NCI-H748 (cell line): ENCODE results near the gene CERS5.

Experiments
- DNase-seq: peaks from one replicate; lab custom pipeline; 2025; ENCODE audit not compliant: unreplicated experiment; lab: John Stamatoyannopoulos, UW

Gene CERS5

DNA sequence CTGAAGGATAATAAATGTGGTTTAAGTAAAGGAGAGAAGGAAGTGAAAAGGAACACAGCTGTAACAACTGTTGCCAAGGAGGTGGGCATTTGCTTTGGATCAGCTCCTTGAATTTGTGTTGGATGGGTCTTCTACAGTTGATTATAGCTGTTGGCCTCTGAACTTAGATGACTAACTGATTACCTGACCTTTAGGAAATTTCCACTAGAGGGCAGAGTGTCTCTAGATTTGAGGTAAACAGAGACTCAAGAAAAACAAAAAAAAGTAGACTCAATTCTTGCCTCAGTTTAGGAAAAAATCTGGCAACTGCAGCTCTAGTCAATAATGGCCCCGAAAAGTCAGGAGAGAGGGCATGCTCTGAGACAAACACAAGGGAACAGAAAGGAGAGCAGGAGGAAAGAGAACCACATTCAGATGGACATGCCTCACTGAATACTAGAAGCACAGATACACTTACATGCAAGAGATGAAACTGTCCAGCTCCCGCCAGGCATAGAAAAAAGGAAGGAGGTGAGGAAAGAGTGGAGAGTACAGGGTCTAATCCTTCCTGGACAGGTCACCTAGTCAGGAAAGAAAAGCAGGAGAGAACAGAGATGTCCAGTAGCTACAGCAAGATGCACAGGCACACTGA, 34.5 kb downstream of the CERS5 start:
- DNase-seq, result no peak

DNA sequence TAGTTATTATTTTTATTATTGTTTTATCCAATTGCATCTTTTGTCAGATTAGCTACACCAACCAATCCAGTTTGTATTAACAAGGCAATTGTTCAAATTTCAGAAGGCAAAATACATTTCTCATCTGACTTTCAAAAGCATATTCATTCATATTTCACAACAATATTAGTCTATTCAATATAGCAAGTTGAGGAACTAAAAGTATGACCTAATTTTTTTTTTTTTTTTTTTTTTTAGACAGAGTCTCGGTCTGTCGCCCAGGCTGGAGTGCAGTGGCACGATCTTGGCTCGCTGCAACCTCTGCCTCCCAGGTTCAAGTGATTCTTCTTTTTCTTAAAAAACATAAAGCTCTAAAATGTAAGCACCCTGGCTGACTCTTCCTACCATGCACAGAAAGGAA, 37.9 kb downstream of the CERS5 start:
- DNase-seq, result no peak

DNA sequence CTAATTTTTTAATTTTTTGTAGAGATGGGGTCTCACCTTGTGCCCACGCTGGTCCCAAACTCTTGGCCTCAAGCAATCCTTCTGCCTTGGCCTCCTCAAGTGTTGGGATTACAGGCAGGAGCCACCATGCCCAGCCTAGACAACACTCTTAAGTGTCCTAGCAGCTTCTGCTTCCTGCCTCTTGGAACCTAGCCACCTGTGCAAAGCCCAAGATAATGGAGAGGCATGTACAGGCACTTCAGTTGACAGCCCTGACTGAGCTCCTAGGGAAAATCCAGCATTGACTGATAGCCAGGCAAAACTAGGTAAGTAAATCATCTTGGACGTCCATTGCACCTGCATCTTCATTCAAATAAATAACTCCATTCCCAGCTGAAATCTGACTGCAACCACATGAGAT, 39.6 kb downstream of the CERS5 start:
- DNase-seq, result no peak

DNA sequence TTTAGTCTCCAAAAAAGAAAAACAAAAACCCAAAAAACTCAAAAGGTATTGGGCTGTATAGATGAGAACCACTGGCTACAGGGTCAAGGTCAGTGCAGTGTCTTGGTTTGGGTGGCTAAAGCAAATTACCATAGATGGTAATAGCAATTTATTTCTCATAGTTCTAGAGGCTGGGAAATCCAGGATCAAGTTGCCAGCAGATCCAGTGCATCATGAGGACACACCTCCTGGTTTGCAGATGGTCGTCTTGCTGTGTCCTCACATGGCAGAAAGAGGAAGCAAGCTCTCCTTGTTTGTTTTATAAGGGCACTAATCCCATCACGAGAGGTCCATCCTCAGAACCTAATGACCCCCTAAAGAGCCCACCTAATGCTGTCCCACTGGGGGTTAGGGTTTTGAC, 44.0 kb downstream of the CERS5 start:
- no peak for DNase-seq

DNA sequence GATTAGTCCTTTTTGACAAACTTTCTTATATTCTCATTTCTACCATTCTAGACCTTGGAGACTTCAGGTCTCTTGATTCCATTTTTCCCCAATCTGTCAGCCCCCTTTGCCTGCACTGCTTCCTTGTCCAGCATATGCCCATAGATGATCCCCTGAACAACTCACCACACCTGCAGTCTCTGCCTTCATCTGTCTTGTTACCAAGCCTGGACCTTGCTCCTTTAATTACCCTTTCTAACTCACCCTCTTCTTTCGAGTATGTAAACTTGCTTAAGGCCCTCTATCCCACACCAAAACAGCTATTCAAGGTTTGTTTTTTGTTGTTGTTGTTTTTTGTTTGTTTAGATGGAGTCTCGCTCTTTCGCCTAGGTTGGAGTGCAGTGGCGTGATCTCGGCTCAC, 45.5 kb downstream of the CERS5 start:
- DNase-seq, result no peak

DNA sequence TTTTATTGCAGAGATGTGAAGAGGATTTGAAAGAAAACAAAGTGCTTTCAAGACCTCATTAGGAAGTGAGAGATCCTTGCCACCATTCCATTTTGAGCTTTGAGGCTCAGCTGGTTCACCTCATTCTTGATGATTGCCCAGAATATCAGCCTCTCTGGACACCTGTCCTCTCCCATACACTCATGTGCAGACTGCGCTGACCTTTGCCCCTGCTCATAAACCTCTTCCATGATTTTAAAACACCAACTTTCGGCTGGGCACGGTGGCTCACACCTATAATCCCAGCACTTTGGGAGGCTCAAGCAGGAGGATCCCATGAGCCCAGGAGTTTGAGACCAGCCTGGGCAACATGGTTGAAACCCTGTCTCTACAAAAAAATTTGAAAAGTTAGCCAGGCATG, 46.2 kb downstream of the CERS5 start:
- DNase-seq, result no peak

DNA sequence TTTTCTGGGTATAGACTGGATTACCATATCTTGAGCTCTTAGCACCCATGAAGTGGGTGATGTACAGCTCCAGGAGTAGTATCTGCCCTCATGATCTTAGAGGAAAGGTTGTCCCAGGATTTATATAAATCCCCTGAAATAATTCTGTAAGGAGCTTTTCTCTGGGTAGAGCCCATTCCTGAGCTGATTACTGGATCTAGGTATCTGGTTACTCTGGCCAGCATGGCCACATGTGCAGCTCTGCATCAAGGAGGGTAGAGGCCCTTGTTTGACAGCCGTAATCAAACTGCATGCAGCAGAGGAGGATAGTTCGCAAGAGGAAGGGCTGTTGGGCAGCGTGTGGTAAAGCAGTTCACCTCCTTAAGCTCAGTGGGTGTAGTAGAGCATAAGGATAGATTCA, 46.6 kb downstream of the CERS5 start:
- no peak for DNase-seq

DNA sequence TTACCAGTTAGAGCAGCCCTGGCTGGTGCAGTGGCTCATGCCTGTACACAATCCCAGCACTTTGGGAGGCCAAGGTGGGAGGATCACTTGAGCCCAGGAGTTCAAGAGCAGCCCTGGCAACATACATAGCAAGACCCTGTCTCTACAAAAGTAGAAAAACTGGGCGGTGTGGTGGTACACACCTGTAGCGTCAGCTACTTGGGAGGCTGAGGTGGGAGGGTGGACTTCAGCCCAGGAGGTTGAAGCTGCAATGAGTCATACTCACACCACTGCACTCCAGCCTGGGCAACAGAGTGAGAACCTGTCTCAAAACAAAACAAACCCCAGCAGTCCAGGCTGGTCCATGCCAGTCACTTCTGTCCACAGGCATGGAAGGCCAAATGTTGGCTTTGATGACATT, 47.8 kb downstream of the CERS5 start:
- DNase-seq, result no peak

DNA sequence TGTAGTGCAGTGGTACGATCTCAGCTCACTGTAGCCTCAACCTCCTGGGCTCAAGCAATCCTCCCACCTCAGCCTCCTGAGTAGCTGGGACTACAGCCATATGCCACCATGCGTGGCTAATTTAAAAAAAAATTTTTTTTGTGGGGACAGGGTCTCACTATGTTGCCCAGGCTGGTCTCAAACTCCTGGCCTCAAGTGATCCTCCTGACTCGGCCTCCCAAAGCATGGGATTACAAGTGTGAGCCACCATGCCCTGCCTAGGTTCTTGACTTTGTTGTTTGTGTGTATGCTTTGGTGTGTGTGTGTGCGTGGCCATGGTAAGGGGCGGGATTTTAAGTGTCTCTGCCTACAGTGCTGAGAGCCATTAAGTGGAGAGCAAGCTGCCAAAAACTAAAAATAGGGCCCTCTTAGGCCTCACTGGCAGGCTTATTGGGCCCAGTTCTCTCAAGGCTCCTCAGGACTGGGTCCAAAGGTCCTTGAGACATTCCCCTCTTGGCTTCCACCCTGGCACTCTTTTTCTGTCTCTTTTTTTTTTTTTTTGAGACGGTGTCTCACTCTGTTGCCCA, 50.0 kb downstream of the CERS5 start:
- DNase-seq, result no peak

DNA sequence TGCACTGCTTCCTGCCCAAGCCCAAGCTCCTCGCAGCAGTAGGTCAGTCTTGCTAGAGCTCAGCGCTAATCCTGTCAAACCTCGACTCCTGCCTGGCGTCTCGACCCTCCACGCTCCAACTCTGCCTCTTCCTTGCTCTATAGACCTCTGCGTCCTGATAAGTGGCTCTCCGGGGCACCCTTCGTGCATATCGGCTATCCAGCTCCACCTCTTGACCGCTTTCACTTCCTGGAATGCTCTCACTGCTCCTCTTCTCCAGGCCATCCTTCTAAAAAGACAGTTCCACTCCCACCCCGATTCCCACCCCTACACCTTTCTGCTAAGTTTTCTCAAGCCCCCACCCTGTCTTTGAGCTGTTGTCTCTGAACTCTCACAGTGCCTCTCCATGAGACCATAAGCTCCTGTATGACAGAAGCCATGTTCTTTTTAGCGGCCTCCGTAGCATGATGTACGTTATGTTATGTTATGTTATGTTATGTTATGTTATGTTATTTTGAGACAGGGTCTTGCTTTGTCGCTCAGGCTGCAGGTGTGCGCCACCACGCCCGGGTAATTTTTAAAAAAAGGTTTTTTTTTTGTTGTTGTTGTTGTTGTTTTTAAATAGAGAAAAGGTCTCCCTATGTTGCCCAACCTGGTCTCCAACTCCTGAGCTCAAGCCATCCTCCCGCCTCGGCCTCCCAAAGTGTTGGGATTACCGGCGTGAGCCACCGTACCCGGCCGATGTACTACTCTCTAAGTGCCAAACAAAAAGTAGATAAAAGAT, 54.5 kb downstream of the CERS5 start:
- no peak for DNase-seq

DNA sequence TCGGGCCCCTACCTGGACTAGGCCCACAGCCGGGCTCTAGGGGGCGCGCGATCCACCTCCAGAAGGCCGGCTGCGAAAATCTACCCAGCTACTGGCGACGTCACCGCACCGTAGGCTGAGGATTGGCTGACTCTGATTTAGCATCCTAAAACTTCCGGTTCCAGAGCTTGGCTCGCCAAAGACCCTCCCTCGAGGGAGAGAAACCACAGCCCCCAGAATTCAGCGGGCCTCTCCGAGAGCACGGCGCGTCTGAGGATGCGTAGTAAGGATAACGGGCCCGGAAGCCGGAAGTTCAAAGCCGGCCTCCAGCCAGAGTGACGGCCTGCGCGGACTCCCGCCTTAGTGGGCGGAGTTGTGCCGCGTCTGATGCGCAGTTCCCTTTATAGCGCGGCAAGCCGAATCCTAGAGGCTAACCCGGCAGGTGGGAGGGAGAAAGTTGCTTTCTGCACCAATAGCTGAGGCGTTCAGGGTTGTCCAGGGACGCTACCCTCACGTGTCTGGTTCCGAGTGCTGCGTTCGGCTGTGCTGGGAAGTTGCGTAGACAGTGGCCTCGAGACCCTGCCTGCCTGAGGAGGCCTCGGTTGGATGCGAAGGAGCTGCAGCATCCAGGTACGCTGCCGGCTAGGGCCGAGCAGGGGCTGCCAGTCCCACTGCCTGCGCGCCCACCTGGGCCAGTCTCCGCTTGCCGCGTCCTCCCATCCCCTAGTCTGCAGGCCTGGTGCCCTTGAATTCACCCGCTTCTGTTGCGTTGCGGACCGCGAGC, 55.3 kb downstream of the CERS5 start, which contains the start of gene COX14:
Gene COX14 (plus strand): TSS at position 544 of the 763 bp plus-strand sequence. CDS start 7,808 bp downstream, outside the sequence.
- peak; percentile 100 for DNase-seq

DNA sequence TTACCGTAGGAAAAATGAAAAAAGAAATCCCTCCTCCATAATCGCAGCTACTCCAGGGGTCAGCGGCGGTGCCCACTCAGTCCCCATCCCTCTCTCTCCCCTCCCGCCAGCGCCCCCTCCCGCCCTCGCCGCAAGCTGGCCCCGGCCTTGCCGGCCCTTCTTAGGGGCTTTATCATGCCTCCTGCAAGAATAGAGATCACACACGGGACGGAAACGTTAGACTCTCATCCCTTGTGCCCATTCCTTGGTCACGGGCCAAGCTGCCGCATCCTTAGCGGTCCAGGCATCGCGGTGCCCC, 55.8 kb downstream of the CERS5 start:
- DNase-seq, result no peak

DNA sequence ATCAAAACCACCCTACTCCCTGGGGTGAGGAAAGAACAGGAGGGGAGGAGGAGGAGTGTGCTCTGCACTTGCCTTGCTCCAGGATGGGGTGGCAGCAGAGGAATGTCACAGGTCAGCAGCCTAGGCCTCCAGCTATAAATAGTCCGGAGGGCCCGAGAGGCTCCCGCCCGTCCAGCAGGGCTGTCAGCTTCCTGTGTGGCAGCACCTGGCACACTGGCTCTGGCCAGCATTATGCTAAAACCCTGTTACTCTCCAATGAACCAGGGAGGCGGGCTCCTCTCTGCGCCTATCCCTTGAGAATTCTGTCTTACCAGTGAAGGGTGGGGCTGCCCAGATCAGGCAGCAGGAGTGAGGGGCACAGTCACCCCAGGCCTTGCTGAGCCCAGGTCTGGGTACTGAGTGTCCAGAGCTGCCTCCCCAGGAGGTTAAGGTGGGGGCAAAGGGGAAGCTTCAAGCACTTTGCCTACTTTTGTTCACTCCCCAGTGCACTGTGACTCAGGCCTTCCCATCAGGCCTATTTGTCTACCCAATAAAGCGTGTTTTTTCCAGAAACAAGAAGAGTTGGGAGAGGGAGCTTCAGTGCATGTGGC, 56.3 kb downstream of the CERS5 start:
- peak; percentile 42 for DNase-seq

DNA sequence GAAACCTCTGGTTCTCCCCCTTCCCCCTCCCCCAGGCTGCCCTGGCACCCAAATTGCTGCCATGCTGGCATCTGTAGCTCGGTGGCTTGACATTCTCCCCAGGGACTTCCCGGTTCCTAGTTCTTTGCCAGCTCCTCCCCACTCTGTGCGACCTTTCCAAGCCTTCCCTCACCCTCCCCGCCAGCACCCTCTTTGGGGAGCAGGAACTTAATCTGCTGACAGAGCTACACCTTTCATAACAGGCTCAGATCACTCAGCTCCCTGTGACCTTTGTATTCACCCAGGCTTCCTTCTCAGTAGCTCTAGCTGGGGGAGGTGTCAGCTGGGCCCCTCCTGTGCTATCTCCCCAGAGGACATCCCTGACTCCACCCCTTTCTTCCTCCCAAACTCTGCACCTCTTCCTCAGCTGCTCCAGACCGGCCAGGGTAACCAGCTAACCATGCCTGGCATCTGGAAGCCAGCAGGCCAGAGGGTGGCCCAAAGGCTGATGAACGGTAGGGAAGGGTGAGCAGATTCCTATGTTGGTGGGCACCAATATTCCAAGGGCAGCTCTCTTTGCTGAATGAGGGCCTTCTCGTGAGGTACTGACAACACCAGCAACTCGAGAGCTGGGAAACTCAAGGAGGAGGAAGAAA, 56.9 kb downstream of the CERS5 start:
- DNase-seq, result no peak

DNA sequence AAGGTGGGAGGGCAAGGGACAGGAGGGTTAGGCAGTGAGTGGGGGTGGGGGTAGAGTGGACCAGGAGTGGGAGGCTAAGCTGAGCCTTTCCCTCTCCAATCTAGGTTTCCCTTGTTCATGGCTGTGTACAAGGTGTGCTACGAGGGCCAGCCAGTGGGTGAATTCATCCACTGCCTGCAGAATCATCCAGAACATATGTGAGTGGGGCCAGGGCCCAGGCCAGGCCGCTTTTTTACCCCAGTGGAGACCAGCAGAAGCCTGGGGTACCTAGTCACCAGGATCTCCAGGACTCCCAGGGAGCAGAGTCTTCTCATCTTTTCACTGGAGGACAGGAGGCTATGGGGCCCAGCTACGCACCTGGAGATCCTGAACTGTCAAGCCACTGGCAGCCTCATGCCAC, 57.9 kb downstream of the CERS5 start:
- DNase-seq, result no peak

DNA sequence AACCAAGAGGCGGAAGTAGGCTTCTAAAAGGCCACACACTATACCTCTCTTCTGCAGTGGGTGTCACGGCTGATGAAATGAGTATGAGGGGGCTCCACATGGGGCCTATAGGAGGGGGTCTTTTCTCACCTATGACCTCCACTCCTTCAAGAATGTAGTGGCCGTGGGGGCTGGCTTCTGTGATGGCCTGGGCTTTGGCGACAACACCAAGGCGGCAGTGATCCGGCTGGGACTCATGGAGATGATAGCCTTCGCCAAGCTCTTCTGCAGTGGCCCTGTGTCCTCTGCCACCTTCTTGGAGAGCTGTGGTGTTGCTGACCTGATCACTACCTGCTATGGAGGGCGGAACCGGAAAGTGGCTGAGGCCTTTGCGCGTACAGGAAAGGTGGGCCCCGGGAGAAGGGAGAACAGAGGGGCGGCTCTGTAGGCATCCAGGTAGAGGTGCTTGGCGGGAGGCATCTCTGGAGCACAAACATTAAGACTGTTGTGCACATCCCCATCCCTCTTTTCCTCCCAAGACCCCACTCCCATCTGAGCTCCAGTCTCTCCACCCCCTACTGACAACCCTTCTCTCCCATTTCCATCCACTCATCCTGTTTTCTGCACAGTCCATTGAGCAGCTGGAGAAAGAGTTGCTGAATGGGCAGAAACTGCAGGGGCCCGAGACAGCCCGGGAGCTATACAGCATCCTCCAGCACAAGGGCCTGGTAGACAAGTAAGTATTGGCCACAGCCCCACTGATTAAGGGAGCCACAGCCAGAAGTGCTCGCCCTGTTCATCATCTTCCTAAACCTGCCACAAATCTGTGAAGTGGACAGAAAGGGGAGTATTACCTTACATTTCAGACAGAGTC, 59.5 kb downstream of the CERS5 start:
- DNase-seq, result no peak

DNA sequence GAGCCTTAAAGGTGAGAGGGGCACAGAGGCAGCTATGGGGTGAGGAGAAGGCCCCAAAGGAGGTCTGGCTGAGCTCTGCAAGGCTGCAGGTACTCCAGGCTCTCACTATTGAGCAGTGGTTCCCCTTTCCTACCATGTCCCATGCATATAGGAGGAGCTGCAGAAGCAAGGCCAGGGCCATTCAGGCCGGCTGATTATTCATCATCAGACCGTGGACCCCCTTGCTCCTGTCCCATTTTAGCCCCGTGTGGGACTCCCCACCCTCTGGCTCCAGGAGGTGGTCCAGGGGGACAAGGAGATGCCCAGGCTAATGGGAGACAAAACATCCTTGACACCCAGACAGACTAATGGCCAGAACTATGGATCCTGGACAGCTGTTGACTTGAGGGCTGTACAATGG, 60.3 kb downstream of the CERS5 start:
- no peak for DNase-seq

DNA sequence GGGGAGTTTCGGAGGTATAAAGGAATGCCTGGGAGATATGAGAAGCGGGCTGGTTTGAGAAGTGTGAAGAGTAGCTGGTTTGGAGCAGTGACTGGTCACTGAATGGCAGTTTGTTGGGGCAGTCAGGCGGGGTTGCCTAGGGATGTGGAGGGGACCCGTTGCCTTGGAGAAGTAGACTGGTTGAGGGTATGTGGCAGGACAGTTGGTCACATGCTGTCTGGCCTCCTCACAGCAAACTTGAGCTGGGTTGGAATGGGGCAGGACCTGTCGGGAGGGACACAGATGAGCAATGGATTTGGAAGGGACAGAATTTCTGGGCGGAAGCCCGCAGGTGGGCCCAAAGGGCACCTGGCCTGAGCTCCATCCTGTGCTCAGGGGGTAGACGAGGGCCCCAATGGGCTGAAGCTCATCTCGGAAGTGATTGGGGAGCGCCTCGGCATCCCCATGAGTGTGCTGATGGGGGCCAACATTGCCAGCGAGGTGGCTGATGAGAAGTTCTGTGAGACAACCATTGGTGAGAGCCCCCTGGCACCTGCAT, 61.2 kb downstream of the CERS5 start:
- DNase-seq, result no peak

DNA sequence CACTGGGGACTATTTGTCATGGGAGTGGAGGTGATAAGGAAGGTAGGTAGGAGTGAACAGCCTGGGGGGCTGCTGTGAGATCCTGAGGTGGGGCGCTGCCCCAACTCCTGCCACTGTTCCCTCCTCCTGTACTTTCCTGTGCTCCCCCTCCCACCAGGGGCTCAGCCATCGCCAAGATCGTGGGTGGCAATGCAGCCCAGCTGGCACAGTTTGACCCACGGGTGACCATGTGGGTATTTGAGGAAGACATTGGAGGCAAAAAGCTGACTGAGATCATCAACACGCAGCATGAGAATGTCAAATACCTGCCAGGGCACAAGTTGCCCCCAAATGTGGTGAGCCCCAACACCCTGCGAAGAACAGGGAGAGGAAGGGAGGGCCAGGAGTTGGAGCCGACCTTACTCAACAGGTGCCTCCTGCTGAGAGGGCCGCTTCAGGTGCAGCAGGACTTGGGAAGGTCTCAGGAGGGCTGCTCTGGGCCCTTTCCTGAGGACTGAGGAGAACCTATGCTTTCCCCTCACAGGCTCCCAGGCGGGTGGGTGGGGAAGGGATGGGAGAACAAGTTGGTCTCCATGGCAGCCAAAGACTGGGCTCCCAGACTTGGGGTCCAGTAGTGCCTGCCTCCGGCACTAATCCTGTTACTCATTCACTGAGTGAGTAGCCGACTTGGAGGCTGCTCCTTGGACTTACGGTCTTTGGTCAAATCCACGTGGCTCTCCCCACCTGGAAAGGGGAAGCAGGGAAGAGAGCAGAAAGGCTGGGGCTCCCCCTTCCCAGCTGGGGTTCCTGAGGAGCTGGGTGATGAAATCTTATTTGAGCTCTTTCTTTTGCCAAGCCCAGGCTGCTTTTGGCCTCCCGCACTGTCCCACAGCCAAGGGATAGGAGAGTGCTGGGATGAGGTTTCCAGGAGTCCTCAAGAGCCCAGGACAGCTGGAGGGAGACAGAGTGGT, 62.5 kb downstream of the CERS5 start:
- DNase-seq, result no peak
